Prostate gland (tissue), 2 donors: ENCODE measurements around the gene FAM3C.

ENCODE experiments used
- POLR2A ChIP-seq: fragments of 450-650 bp; IDR thresholded peaks from one replicate; pipeline ENCODE4 v1.6.1; 2016; ENCODE audit warnings: antibody characterized with exemption, mild to moderate bottlenecking
- POLR2AphosphoS5 ChIP-seq: sonication (generic); formaldehyde crosslinking; IDR thresholded peaks from one replicate; pipeline ENCODE4 v1.6.1; 2017; ENCODE audit warnings: antibody characterized with exemption
- TF ChIP-seq, protein P1 (sequence below), 4 experiments: fragments of 200-600 bp in 2 of 4; fragments of 450-650 bp in 2 of 4; sonication (generic) in 2 of 4; IDR thresholded peaks; 1 replicate in 3 of 4; 2 replicates in 1 of 4; pipeline ENCODE4 v1.5.1; 2016 to 2019; ENCODE audit warnings: antibody characterized with exemption in 4 of 4, mild to moderate bottlenecking in 2 of 4, moderate library complexity in 2 of 4

DNA sequence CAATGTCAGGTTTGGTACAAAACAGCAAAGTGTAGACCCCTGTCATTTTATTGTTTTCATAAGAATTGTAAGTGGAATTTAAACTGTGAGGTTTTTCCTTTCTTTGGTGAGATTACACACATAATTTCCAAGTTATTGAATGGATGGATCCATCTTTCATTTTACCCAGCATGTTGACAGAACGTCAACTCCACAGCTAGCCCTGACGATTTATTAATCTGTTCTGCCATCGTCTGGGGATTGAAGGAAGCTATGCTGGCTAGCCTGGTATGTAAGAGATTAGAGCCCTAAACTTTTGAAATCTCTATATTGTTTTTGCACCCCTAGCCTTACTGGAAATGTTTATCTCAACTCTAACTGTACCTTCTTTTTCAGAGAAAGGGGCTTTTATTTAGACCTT lies 58.7 kb downstream of the FAM3C start:
- TF ChIP-seq, protein P1, sequence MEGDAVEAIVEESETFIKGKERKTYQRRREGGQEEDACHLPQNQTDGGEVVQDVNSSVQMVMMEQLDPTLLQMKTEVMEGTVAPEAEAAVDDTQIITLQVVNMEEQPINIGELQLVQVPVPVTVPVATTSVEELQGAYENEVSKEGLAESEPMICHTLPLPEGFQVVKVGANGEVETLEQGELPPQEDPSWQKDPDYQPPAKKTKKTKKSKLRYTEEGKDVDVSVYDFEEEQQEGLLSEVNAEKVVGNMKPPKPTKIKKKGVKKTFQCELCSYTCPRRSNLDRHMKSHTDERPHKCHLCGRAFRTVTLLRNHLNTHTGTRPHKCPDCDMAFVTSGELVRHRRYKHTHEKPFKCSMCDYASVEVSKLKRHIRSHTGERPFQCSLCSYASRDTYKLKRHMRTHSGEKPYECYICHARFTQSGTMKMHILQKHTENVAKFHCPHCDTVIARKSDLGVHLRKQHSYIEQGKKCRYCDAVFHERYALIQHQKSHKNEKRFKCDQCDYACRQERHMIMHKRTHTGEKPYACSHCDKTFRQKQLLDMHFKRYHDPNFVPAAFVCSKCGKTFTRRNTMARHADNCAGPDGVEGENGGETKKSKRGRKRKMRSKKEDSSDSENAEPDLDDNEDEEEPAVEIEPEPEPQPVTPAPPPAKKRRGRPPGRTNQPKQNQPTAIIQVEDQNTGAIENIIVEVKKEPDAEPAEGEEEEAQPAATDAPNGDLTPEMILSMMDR (IDR thresholded peaks at IDR 0.05) = peak in 1 of 4 experiments; percentile 15
- TF ChIP-seq POLR2AphosphoS5 (no peak), POLR2A (no peak)
